Measurements from ENCODE around the gene GLP2R. TPM values are rescaled to one million over a fixed set of nuclear protein-coding genes. Genes with fewer than 3 reads are reported as not detected.

GLP2R gene
- total RNA-seq, 2 experiments from 2014 or later = not detected

GRCh38 chr17:9837551-9838471, 12.1 kb downstream of the GLP2R start:
- POLR2A ChIA-PET = no interaction called here
- H3K9me3 ChIP-seq (ENCODE audit: low read length) = no peaks in the 10 kb centered on the region
- BruUV-seq (replicated peaks) = no TSS peak
- no peak overlapping the region for H3K4me2 ChIP-seq (ENCODE audit: low read length)
- intact Hi-C loops (cut with micrococcal nuclease; ENCODE audit: unreplicated experiment) = no loop called here
- CTCF ChIA-PET (ENCODE audit: unreplicated experiment) = no interaction called here
- no peak overlapping the region for H3K27ac ChIP-seq (ENCODE audit: low read depth, low read length, poor library complexity, severe bottlenecking)
- H3K9me2 ChIP-seq (ENCODE audit: insufficient read depth, low read length) = no peaks in the 10 kb centered on the region
- no peaks in the 10 kb centered on the region for H3K4me1 ChIP-seq (ENCODE audit: insufficient read depth, low read length, poor library complexity, severe bottlenecking)
- no peak overlapping the region for H2AFZ ChIP-seq (ENCODE audit: low read length)
- H3K36me3 ChIP-seq (ENCODE audit: insufficient read depth, low read length) = no peaks in the 10 kb centered on the region
- no peaks in the 10 kb centered on the region for H4K20me1 ChIP-seq (ENCODE audit: insufficient read depth, low read length)
- no peak overlapping the region for H3K4me3 ChIP-seq (ENCODE audit: low read depth, low read length, poor library complexity, severe bottlenecking)
- H3K79me2 ChIP-seq (ENCODE audit: insufficient read depth, low read depth, low read length) = no peaks in the 10 kb centered on the region
- DNase-seq (ENCODE audit: low spot score) = no peak
- TF ChIP-seq EZH2phosphoT487 (IDR thresholded peaks at IDR 0.05; ENCODE audit: borderline replicate concordance, low read depth, low read length) (no peak), CTCF (conservative IDR thresholded peaks at IDR 0.05; ENCODE audit: low read length) (no peak)

- DNase-seq (ENCODE audit: low spot score) = no peak
- Histone ChIP-seq H3K9me2 (ENCODE audit: insufficient read depth, low read length) (no peaks in the 10 kb centered on the region), H3K79me2 (ENCODE audit: insufficient read depth, low read depth, low read length) (no peaks in the 10 kb centered on the region), H4K20me1 (ENCODE audit: insufficient read depth, low read length) (no peaks in the 10 kb centered on the region), H3K4me1 (ENCODE audit: insufficient read depth, low read length, poor library complexity, severe bottlenecking) (no peaks in the 10 kb centered on the region), H3K9me3 (ENCODE audit: low read length) (no peaks in the 10 kb centered on the region), H3K4me2 (ENCODE audit: low read length) (no peak overlapping the region), H2AFZ (ENCODE audit: low read length) (no peak overlapping the region), H3K4me3 (ENCODE audit: low read depth, low read length, poor library complexity, severe bottlenecking) (no peak overlapping the region), H3K27ac (ENCODE audit: low read depth, low read length, poor library complexity, severe bottlenecking) (no peak overlapping the region), H3K36me3 (ENCODE audit: insufficient read depth, low read length) (no peaks in the 10 kb centered on the region)
- BruUV-seq (replicated peaks) = no TSS peak
- ChIA-PET POLR2A (no interaction called here), CTCF (ENCODE audit: unreplicated experiment) (no interaction called here)
- TF ChIP-seq EZH2phosphoT487 (IDR thresholded peaks at IDR 0.05; ENCODE audit: borderline replicate concordance, low read depth, low read length) (no peak), CTCF (conservative IDR thresholded peaks at IDR 0.05; ENCODE audit: low read length) (no peak)
- intact Hi-C loops (cut with micrococcal nuclease; ENCODE audit: unreplicated experiment) = no loop called here
Observed at GRCh38 chr17:9839433-9839832, 13.7 kb downstream of the GLP2R start.

- intact Hi-C loops (cut with micrococcal nuclease; ENCODE audit: unreplicated experiment) = no loop called here
- no peaks in the 10 kb centered on the region for H3K79me2 ChIP-seq (ENCODE audit: insufficient read depth, low read depth, low read length)
- TF ChIP-seq EZH2phosphoT487 (IDR thresholded peaks at IDR 0.05; ENCODE audit: borderline replicate concordance, low read depth, low read length) (no peak), CTCF (conservative IDR thresholded peaks at IDR 0.05; ENCODE audit: low read length) (no peak)
- no peaks in the 10 kb centered on the region for H3K4me1 ChIP-seq (ENCODE audit: insufficient read depth, low read length, poor library complexity, severe bottlenecking)
- H2AFZ ChIP-seq (ENCODE audit: low read length) = no peak overlapping the region
- H3K36me3 ChIP-seq (ENCODE audit: insufficient read depth, low read length) = no peaks in the 10 kb centered on the region
- no peak overlapping the region for H3K4me2 ChIP-seq (ENCODE audit: low read length)
- DNase-seq (ENCODE audit: low spot score) = no peak
- H3K4me3 ChIP-seq (ENCODE audit: low read depth, low read length, poor library complexity, severe bottlenecking) = no peak overlapping the region
- no peaks in the 10 kb centered on the region for H3K9me3 ChIP-seq (ENCODE audit: low read length)
- no TSS peak for BruUV-seq (replicated peaks)
- H3K9me2 ChIP-seq (ENCODE audit: insufficient read depth, low read length) = no peaks in the 10 kb centered on the region
- POLR2A ChIA-PET = no interaction called here
- H4K20me1 ChIP-seq (ENCODE audit: insufficient read depth, low read length) = no peaks in the 10 kb centered on the region
- no peak overlapping the region for H3K27ac ChIP-seq (ENCODE audit: low read depth, low read length, poor library complexity, severe bottlenecking)
- CTCF ChIA-PET (ENCODE audit: unreplicated experiment) = no interaction called here
Observed at GRCh38 chr17:9842057-9842758, 16.5 kb downstream of the GLP2R start.
